Fibroblast of peridontal ligament (primary cell): ENCODE results near the gene ATF3.

ENCODE experiments used
- DNase-seq: peaks from one replicate; pipeline ENCODE4 v3.0.0-alpha.2; 2010; ENCODE audit errors: extremely low read depth

Gene ATF3, protein sequence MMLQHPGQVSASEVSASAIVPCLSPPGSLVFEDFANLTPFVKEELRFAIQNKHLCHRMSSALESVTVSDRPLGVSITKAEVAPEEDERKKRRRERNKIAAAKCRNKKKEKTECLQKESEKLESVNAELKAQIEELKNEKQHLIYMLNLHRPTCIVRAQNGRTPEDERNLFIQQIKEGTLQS

DNA sequence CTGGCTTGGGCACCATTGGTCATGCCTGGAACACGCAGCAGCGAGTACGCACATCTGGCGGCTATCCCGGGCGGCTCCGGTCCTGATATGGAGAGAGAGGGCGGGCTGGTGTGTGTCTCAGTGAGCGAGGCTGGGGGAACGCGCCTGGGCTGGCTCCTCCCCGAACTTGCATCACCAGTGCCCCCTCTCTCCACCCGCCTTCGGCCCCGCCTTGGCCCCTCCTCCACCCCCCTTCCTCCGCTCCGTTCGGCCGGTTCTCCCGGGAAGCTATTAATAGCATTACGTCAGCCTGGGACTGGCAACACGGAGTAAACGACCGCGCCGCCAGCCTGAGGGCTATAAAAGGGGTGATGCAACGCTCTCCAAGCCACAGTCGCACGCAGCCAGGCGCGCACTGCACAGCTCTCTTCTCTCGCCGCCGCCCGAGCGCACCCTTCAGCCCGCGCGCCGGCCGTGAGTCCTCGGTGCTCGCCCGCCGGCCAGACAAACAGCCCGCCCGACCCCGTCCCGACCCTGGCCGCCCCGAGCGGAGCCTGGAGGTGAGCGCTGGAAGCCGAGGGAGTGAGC lies at the start of gene ATF3:
Gene ATF3, plus strand, starts transcription at position 370 of the 567 bp plus-strand sequence. CDS start 6,261 bp downstream, outside the sequence.
- peak; percentile 99 for DNase-seq

DNA sequence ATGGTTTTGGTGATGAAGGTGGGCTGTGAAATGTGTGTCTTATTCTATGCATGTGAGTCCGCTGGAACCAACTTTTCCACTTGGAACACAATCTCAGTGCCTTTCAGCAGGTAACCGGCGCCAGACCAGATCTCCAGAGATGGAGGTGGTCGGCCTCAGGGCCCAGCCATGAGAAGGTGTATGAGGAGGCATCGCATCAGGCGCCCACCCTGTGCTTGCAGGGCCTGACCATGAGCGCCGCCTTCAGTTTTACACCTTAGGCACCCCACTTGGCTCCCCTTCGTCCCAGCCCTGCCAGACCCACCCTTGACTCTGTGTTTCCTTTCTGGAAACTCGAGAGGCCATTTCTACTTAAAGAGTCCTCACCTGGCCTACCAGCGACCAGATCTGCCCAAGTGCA lies 48.6 kb upstream of the ATF3 start:
- no peak for DNase-seq

DNA sequence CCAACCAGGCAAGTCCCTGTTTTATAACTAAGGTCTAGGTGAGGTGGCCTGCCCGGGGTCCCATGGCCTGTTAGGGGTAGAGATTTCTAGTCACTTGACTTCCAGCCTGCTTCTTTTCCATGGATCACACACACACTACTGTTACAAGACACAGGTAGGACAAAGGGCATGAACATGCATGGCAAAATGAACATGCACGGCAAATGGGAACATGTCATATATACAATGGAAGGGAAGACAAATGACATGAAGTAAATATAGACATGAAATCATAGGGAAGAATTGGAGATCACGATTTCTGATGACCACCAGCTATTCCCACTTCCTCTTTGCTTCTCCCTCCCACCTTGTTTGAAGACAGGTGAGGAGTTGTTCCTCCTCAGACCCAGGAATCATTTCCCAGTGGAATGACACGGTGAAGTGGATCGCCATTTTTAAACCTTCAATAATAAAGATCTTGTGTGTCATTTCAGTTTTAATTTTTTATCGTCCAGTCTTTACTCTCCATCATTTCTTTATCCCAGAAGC lies 47.6 kb upstream of the ATF3 start:
- no peak for DNase-seq

DNA sequence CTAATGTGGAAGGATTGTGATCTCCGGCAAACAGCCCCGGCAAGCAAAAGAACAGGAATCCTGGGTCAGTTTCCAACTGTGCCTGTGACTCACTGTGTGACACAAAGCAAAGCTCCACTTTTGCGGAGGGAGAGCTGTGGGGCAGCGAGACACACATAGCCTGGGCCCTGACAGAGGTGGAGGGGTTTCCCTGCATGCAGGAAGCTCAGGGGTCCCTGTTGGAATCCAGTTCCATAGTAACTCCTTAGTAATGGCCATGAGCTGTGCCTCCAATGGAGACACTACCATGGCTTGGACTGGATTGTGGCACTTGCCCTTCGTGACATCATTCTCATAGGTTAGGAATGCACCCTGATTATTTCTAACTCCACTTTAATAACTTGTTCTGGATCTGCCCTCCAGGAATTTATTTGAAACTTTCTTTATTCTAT lies 47.0 kb upstream of the ATF3 start:
- DNase-seq = peak; percentile 58

DNA sequence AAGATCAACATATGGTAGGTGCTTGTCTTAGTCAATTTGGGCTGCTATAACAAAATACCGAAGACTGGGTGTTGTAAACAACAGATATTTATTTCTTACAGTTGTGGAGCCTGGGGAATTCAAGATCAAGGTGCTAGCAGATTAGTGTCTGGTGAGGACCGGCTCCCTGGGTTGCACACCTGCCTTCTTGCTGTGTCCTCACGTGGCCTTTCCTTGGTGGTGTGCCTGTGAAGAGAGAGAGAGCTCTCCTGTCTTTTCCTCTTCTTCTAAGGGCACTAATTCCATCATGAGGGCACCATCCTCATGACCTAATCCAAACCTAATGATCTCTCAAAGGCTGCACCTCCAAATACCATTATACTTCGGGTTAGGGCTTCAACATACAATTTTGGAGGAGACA lies 45.8 kb upstream of the ATF3 start:
- DNase-seq = no peak

DNA sequence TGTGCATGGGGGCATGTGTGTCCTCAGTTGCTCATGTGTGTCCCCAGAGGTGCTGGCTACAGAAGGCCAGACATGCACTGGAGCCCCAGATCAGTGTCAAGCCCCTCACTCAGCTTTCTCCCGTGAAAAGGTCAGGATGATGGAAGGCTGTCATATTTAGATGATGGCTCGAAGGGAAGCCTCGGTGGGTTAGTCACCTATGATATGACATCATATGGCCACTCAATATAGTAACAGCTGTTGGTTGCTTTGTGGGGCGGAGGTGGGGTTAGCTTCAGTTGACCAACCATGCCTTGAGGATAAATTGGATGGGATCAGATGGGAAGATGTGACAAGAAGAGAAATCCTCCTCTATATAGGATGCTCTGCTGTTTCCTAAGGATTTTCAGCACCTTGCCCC lies 43.5 kb upstream of the ATF3 start:
- DNase-seq = no peak

DNA sequence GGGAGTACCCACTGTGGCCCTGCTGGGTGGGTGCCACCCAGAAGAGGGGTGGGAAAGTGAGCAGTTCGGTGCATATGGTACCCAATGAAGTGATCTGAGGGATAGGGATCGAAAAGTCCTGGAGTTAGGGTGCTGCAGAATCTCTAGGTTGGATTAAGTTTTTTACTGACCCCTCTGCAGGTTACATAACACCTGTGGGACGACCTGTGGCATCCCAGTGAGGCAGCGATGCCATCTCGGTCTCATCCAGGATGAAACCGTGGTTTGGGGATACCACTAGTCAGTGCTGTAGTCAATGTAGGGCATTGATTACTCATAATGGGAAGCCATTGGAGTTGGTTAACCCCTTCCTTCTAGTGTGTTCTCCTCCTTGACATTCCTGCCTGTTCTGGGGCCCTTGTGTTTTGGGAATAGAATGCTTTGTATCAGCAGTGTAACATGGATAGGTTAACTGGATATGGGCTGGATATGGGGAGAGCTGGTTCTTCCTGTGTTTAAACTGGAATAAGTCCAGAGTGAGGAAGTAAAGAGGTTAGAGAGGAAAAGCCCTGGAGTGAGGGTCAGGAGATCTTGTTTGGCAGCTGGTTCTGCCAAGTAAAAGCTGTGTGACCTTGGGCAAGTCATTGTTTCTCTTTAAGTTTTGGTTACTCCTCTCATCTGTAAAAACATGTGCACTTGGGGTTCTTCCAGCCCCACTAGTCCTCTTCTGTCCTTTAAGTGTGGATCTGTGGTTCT lies 42.8 kb upstream of the ATF3 start:
- DNase-seq = no peak

DNA sequence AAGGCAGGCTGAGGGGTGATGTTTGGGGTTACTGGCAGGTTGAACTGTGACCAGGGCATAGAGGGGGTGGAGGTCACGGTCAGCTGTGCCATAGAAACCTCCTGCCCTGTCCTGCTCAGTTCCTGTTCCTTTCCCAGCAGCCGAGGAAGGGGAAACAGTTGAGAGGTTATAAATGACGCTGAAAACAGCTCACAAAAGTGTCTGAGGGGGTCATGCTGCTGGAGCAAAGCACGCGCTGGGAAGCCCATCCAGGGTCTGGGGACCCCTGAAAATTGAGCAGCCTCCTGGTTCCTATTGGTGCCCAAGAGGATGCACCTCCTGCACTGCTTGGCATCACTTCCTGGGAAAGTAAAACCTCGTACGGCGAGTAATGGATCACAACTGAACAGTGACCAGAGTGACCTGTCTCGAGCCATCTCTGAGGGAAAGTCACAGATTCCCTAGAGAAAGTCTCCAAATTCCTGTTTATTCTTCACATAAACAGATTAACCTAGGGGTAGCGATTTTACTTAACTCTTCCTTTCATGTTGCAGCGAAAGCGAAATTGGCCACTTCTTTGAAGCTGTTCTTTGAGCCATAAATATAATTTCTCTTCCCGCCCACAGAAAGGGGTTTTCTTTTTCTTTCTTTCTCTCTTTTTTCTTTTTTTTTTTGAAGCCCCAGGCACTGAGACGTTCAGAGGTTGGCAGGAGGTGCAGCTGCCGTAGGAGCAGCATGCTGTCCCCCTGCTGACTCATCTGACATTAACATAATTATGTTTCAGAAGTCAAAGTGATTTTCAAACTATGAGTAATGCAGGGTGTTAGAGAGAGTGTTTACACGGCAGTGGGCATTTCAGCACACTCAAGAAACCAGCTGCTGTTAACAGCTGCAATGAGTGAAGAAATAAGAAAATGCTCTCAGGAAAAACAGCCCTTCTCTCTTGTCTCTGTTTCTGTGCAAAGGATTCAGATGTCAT lies 41.8 kb upstream of the ATF3 start:
- peak; percentile 83 for DNase-seq

DNA sequence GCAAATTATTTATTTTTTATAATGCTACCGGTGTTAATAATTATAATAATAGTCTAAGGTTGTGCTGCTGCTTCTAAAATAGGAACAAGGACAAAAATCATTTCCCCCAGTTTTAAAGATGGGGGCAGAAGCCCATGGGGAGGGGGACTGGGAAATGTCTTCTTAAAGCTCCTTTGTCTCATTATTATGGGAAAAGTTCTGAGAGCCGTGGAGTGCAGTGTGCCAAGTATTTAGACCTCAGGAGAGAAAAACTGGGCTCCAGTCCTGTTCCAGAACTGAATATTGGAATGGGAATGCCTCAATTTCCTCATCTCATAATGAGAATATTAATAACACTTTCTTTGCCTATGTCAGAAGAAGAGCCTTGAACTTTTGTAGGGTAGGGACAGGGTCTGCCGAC lies 40.9 kb upstream of the ATF3 start:
- DNase-seq = no peak

DNA sequence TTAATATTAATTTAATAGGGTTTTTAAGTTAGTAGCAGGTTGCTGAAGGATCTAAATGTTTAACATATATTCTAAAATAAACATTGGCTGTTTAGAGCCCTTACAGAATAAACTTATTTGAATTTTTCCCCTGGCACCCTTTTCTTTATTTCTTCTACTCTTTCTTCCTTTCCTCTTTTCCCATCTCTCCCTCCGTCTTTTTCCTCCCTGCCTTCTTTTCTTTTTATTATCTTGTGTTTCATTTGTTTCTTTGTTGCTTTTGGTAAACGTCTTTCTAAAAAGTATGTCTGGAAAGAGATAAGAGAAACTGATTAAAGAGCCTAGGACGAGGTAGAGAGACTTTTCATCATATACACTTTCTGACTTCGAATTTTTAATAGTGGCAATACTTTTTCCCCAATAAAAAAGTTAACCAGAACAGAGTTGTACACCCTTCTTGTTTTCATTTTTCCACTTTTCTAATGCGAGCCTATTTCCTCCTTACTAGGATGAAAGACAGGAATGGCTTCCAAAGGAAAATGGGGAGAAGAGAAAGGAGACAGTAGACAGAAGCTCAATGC lies 39.5 kb upstream of the ATF3 start:
- no peak for DNase-seq

DNA sequence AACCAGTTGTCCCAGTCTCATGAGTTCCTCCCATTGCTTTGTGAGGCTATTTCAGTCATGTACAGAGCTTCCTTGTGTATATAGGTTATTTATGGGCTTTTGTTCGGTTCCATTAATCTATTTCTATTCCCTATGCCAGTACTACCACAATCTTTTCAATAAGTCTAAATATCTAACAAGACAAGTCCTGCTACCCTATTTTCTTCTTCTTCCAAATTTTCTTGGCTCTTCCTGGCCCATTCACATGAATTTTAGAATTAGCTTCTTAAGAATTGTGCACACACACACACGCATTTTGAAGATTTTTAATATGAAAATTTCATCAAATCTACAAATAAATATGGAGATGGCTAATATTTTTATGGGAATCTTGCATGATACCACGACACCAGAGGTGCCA lies 33.8 kb upstream of the ATF3 start:
- no peak for DNase-seq

DNA sequence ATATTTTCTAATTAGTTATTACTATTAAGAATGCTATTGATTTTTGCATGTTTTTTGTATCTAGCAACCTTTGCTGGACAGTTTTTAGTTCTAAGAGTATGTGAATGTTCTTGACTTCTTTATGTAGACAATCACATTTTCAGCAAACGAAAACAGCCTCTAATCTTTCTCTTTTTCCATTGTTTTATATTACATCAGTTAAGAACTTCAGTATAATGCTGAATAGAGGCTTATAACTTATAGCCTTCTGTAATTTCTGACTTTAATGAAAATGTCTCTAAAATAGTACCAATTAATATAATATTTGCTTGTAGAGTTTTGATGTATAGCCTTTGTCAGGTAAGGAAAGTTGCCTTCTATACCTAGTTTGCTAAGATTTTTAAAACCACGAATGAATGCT lies 33.2 kb upstream of the ATF3 start:
- DNase-seq = no peak

DNA sequence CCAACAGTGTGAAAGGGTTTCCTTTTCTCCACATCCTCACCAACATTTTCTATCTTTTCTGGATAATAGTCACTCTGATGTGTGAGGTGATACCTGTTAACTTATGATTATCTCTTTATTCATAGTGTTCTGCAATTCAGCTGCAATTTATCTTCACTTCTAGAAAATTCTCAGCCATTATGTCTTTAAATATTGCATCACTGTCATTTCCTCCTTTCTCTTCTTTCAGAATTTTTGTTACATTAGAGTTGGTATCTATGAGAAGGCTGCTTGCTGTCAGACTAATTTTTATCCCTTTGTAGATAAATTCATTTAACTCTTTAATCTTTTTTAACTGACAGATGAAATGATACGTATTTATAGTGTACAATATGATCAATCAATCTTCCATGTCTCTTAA lies 30.5 kb upstream of the ATF3 start:
- no peak for DNase-seq

DNA sequence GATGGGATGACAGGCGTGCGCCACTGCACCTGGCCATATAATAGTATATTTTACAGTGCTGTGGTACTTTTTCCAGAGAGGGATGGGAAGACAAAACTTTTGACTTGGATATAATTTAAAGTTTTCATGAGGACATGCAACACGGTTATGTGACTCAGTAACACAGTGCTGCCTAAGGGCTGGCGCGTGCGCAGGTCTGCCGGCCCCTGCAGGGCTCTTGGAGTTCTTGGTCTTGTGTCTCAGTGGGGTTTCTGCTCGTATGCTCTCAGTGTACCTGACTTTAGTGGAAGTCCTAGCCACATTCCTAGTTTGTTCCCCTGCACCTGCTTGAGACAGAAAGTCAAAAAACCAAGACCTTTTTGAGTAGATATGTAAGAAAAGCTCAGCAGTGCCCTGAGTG lies 27.5 kb upstream of the ATF3 start:
- no peak for DNase-seq

DNA sequence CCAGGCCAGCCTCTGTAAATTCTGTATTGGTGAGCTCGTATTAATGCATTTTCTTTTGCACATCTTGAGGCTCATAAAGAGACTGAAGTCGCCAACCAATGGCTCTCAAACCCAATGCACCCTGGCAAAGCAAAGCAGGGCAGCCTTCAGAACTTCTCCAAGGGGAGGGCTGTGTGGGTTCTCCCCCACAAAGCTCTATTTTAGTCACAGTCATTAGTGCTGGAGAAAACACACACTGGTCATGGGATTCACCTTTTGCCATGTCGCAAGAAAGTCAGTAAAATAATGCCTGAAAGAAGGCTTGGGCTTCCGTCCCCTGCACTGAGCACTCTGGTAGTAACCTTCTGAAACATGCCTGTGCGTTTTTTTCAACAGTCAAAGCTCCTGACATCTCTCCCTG lies 26.3 kb upstream of the ATF3 start:
- DNase-seq = no peak

DNA sequence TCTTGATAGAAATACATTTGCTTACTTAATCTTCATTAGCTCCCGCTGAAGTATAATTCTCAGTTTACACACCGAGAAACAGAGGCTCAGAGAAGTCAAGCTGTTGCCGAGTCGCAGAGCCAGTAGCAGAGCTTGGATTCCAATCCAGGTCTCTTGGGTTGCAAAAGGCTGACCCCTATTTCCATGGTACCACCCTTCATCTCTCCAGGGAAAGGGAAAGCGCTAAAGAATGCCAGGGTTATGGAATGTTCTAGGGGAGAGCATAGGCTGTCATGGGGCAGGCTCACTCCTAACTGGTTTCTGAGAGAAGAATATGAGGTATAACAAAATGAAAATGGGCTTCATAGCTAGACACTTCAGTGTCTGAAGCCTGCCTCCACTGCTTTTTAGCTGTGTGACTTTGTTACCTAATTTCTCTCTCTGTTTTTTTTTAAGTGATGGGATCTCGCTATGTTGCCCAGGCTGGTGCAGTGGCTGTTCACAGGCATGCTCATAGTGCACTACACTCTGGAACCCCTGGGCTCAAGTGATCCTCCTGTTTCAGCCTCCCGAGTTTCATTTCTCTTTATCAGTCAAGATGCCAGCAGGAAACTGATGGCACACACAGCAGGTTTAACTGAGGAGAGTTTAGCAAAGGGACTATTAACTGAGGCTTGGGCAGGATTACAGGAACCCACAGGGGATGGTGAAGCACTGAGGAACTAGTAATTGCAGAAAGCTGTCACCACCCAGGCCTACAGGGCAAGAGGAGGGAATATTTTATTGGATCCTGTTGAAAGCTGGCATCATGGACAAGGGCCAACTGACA lies 25.5 kb upstream of the ATF3 start:
- no peak for DNase-seq

DNA sequence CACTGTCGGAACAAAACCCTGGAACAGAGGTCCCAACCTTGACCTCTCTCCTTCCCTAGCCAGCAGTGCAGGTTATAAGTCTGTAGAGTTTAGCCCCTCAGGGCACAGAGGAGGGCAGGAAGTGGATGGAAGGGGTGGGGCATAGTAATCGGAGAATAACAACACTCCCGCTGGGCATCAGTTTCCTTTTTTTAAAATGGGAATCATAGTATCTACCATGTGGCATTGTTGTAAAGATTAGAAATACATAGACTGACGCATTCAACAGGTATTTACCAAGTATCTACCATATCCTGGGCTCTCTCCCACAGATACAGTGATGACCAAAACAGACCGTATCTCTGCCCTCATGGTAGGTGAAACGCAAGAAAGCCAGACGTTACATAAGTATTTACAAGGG lies 24.9 kb upstream of the ATF3 start:
- no peak for DNase-seq

DNA sequence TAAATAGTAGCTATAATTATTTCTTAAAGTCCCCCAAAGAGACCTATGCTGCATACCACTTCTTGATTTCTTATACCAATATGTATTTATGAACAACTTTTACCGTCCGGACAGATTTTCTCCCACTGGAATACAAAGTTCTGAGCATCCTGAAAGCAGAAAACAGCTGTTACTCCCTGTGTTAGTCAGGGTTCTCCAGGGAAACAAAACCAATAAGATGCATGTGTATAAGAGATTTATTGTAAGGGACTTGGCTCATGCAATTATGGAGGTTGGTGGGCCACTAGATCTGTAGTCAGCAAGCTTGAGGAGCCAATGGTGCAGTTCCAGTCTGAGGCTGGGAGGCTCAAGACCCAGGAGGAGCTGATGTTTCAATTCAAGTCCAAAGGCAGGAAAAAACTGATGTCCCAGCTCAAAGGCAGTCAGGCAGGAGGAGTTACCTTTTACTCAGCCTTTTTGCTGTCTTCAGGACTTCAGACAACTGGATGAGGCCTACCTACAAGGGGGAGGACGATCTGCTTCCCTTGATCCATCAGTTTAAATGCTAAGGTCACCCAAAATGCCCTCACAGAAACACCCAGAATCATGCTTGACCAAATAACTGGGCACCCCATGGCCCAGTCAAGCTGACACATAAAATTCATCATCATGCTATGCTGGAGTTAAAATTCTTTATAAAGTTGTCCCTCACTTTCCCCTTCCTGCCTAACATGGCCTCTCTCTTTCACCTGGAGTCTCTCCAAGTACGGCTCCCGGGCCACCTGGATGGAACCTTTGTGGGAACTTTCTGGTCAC lies 24.3 kb upstream of the ATF3 start:
- DNase-seq = no peak

DNA sequence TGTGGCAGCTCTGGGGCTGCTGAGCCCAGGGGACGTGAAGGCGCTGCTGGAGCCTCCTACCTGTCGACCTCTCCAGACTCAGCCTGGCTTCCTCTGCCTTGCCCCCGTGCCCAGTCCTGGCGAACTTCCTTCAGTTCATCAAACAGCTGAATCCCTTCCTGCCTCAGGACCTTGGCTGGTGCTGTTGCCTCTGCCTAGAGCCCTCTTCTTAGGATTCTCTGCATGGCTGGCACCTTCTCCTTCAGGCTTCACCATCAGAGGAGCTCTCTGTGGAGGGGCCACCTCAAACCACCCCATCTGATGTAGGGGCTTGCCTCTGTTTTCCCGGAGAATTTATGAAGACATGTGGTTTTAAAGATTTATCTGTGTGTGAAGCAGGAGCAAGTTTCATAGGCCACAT lies 23.4 kb upstream of the ATF3 start:
- DNase-seq = no peak
